HG03439 (cell line): ENCODE results near the gene ATP6V0B.

Source experiments
- ATAC-seq: cut with Tn5 transposase; IDR thresholded peaks from one replicate; pipeline ENCODE4 v1.9.1; 2021; ENCODE audit warnings: mild to moderate bottlenecking, moderate library complexity; ENCODE audit not compliant: unreplicated experiment

ATP6V0B gene

DNA sequence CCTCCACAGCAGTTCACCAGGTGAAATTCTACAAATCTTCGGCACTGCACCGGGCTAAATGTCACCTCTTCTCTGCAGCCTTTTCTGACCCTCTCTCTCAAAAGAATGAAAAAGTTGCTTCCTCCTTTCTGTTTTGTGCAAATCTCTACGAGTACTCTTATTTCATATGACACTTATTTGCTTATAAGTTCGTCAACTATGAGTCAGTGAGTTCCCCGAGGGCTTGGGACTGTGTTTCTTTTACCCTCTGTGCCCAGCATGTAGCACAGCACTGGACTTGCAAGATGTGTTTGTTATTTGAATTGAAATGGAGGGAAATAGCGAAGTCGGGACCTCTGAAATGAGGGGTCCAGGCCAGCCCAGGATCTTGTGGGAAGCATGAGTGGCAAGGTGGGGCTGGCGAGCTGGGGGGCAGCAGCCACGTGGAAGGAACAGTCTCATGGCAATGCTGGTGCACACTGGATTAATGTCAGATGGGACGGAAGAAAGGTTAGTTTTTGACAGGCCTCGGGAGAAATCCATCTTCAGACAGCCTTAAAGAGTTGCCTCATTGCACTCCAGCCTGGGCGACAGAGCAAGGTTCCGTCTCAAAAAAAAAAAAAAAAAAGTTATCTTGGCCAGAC, 50.3 kb downstream of the ATP6V0B start:
- ATAC-seq: no peak

DNA sequence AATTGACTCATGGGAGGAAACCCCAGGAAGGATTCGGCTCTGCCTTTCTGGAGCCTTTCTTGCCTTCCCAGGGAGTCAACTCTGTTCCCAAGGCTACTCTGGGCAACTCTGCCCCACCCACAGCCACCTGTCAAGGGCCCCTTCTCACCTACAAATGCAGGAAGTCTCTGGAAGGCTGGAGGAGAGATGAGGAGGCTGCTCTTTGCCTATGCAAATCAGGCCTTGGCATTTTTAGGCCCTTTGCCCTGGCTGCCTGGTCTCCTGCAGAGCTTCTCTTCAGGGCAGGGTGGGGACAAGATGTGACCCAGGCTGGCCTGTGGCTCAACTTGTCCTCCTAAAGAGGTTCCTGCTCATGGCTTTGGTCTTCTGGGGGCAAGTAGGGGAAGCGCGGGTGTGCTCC, 51.1 kb downstream of the ATP6V0B start:
- ATAC-seq: no peak

DNA sequence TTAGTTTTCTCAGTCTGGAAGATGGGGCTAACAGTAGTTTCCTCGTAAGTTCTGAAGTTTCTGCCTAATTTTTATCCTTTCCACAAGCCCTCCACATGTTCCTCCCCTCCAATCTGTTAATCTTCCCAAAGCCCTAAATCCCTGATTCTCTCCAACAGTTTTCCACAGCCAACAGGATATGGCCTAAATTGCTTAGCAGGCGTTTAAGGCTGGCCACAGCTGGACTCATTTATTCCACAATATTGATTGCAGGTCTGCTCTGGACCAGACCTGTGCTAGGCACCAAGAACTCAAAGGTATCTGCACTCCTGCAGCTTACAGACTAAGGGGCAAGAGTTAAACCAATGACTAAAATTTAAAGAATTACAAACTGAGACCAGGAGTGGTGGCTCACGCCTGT, 52.6 kb downstream of the ATP6V0B start:
- no peak for ATAC-seq
